Diencephalon (tissue), 1 donor: ENCODE measurements around the gene RNF180. TPM values are rescaled to one million over a fixed set of nuclear protein-coding genes. Genes with fewer than 3 reads are reported as not detected.

Source experiments
- total RNA-seq: library from RNA; depleted of rRNA; stranded (reverse); fragments of >200 nt; gene quantifications from one replicate; pipeline ENCODE4 v1.2.3, GENCODE V29; 2014

Gene RNF180
- total RNA-seq = 110 TPM

GRCh38 chr5:64165500-64166200, at the start of gene RNF180:
Gene RNF180, plus strand, starts transcription at chr5:64165843. Its CDS starts 34,965 bp downstream, at chr5:64200808.

Other genes with a start within 250 kb of the RNF180 start
- gene HTR1A, start 203.4 kb upstream of the RNF180 start, total RNA-seq = 5.5 TPM